Erythroblast (primary cell): ENCODE results near the gene RGS17.
A peak's percentile ranks its signal among the peaks of the same experiment; 100 is the strongest.

Experiments used
- DNase-seq, 2 experiments: peaks; one replicate each; lab custom pipeline; 2025; lab: John Stamatoyannopoulos, UW
- GATA1 ChIP-seq: IDR thresholded peaks from 2 replicates; pipeline ENCODE4 v1.6.1; 2011; ENCODE audit warnings: low read depth, mild to moderate bottlenecking, control low read depth, low read length, moderate library complexity
- POLR2A ChIP-seq: IDR thresholded peaks from 2 replicates; pipeline ENCODE4 v1.6.1; 2011; ENCODE audit warnings: mild to moderate bottlenecking, low read length

RGS17 gene

GRCh38 chr6:153058291-153058690 lies 72.8 kb downstream of the RGS17 start:
- TF ChIP-seq POLR2A (no peak), GATA1 (no peak)
- peak; percentile 6 to 12 for DNase-seq

- DNase-seq: no peak
- no peak for TF ChIP-seq GATA1
Measured at GRCh38 chr6:153056308-153056707, 74.8 kb downstream of the RGS17 start.

- no peak for TF ChIP-seq POLR2A
- no peak for TF ChIP-seq GATA1
- DNase-seq: no peak
Measured at GRCh38 chr6:153051801-153052200, 79.3 kb downstream of the RGS17 start.

- no peak for DNase-seq
- TF ChIP-seq GATA1 (no peak), POLR2A (no peak)
Measured at GRCh38 chr6:153048631-153049030, 82.5 kb downstream of the RGS17 start.

GRCh38 chr6:153047386-153047785 lies 83.7 kb downstream of the RGS17 start:
- TF ChIP-seq POLR2A: no peak
- no peak for TF ChIP-seq GATA1
- no peak for DNase-seq

GRCh38 chr6:153045271-153045670 lies 85.8 kb downstream of the RGS17 start:
- TF ChIP-seq GATA1 (no peak), POLR2A (no peak)
- no peak for DNase-seq

- no peak for DNase-seq
- TF ChIP-seq POLR2A (no peak), GATA1 (no peak)
Measured at GRCh38 chr6:153044295-153044694, 86.8 kb downstream of the RGS17 start.

- DNase-seq: peak in 1 of 2 experiments; percentile 31
- no peak for TF ChIP-seq POLR2A
- TF ChIP-seq GATA1: no peak
Measured at GRCh38 chr6:153043719-153044118, 87.4 kb downstream of the RGS17 start.

GRCh38 chr6:153038378-153039057 lies 92.6 kb downstream of the RGS17 start:
- TF ChIP-seq POLR2A: no peak
- no peak for TF ChIP-seq GATA1
- no peak for DNase-seq

GRCh38 chr6:153034139-153034538 lies 96.9 kb downstream of the RGS17 start:
- no peak for DNase-seq
- TF ChIP-seq POLR2A (no peak), GATA1 (no peak)

GRCh38 chr6:153032255-153032882 lies 98.7 kb downstream of the RGS17 start:
- TF ChIP-seq GATA1 (no peak), POLR2A (no peak)
- DNase-seq: peak; percentile 48 to 62

GRCh38 chr6:153031335-153031955 lies 99.6 kb downstream of the RGS17 start:
- no peak for TF ChIP-seq POLR2A
- no peak for TF ChIP-seq GATA1
- no peak for DNase-seq

- no peak for TF ChIP-seq GATA1
- no peak for DNase-seq
Measured at GRCh38 chr6:153028963-153029362, 102.1 kb downstream of the RGS17 start.

GRCh38 chr6:153028286-153028685 lies 102.8 kb downstream of the RGS17 start:
- DNase-seq: no peak
- TF ChIP-seq POLR2A: no peak
- no peak for TF ChIP-seq GATA1

- DNase-seq: no peak
- TF ChIP-seq POLR2A (no peak), GATA1 (no peak)
Measured at GRCh38 chr6:153027480-153027879, 103.6 kb downstream of the RGS17 start.

GRCh38 chr6:153024709-153025017 lies 106.4 kb downstream of the RGS17 start:
- DNase-seq: no peak
- TF ChIP-seq POLR2A: no peak
- no peak for TF ChIP-seq GATA1
